SK-N-SH (cell line): ENCODE measurements around the gene SEMA6C.

ENCODE experiments used
- CHD2 ChIP-seq: fragments of 150-350 bp; IDR thresholded peaks from 2 replicates; pipeline ENCODE4 v1.6.1; 2018; ENCODE audit warnings: low read length; ENCODE audit not compliant: partially characterized antibody
- EP300 ChIP-seq, 2 experiments: IDR thresholded peaks; 2 replicates each; pipeline versions ENCODE4 v1.4.0 to v1.6.1; 2012; ENCODE audit warnings: borderline replicate concordance in 1 of 2, low read depth in 1 of 2, low read length in 1 of 2
- MEF2A ChIP-seq: IDR thresholded peaks from 2 replicates; pipeline ENCODE4 v1.4.0; 2012; ENCODE audit warnings: low read depth, borderline replicate concordance
- NFIC ChIP-seq: IDR thresholded peaks from 2 replicates; pipeline ENCODE4 v1.4.0; 2012; ENCODE audit warnings: borderline replicate concordance
- POLR2AphosphoS5 ChIP-seq: IDR thresholded peaks from 2 replicates; pipeline ENCODE4 v1.6.1; 2012; ENCODE audit warnings: low read depth, low read length
- RXRA ChIP-seq: IDR thresholded peaks from 2 replicates; pipeline ENCODE4 v1.4.0; 2012; ENCODE audit warnings: low read depth, mild to moderate bottlenecking, borderline replicate concordance
- TF ChIP-seq, protein P1 (sequence below): fragments of 200-600 bp; sonication (generic); IDR thresholded peaks from 2 replicates; pipeline ENCODE4 v1.6.1; 2017; ENCODE audit warnings: antibody characterized with exemption, mild to moderate bottlenecking, moderate library complexity
- TF ChIP-seq, protein P2 (sequence below): IDR thresholded peaks from 2 replicates; pipeline ENCODE4 v1.4.0; 2012; ENCODE audit warnings: low read depth, borderline replicate concordance
- TF ChIP-seq, protein P3 (sequence below): IDR thresholded peaks from 2 replicates; pipeline ENCODE4 v1.4.0; 2012; ENCODE audit warnings: low read depth, borderline replicate concordance

DNA sequence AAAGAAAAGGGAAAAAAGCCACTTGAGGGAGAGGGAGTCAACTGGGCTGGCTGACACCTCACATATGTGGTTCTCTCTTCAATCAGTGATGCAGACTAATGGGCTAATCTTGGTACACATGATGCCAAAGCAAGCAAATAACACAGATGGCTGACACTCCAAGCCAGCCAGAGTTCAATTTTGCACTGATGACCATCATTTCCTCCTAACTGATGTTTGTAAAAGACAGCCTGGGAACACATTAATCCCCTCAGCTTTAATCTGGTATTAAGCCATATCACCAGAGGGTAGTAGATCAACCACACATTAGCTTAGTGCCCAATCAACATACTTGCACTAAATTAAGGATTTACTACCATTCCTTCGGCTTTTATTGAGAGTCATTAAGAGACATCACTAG lies 40.8 kb upstream of the SEMA6C start:
- TF ChIP-seq, protein P1, sequence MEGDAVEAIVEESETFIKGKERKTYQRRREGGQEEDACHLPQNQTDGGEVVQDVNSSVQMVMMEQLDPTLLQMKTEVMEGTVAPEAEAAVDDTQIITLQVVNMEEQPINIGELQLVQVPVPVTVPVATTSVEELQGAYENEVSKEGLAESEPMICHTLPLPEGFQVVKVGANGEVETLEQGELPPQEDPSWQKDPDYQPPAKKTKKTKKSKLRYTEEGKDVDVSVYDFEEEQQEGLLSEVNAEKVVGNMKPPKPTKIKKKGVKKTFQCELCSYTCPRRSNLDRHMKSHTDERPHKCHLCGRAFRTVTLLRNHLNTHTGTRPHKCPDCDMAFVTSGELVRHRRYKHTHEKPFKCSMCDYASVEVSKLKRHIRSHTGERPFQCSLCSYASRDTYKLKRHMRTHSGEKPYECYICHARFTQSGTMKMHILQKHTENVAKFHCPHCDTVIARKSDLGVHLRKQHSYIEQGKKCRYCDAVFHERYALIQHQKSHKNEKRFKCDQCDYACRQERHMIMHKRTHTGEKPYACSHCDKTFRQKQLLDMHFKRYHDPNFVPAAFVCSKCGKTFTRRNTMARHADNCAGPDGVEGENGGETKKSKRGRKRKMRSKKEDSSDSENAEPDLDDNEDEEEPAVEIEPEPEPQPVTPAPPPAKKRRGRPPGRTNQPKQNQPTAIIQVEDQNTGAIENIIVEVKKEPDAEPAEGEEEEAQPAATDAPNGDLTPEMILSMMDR = no peak
- TF ChIP-seq POLR2AphosphoS5 (no peak), CHD2 (no peak), RXRA (no peak), EP300 (IDR thresholded peaks at IDR 0.05; ENCODE audit: borderline replicate concordance in 1 of 2, low read depth in 1 of 2, low read length in 1 of 2) (no peak), NFIC (no peak), MEF2A (no peak)
- TF ChIP-seq, protein P2, sequence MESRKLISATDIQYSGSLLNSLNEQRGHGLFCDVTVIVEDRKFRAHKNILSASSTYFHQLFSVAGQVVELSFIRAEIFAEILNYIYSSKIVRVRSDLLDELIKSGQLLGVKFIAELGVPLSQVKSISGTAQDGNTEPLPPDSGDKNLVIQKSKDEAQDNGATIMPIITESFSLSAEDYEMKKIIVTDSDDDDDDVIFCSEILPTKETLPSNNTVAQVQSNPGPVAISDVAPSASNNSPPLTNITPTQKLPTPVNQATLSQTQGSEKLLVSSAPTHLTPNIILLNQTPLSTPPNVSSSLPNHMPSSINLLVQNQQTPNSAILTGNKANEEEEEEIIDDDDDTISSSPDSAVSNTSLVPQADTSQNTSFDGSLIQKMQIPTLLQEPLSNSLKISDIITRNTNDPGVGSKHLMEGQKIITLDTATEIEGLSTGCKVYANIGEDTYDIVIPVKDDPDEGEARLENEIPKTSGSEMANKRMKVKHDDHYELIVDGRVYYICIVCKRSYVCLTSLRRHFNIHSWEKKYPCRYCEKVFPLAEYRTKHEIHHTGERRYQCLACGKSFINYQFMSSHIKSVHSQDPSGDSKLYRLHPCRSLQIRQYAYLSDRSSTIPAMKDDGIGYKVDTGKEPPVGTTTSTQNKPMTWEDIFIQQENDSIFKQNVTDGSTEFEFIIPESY = no peak
- TF ChIP-seq, protein P3, sequence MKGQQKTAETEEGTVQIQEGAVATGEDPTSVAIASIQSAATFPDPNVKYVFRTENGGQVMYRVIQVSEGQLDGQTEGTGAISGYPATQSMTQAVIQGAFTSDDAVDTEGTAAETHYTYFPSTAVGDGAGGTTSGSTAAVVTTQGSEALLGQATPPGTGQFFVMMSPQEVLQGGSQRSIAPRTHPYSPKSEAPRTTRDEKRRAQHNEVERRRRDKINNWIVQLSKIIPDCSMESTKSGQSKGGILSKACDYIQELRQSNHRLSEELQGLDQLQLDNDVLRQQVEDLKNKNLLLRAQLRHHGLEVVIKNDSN = no peak
